GM19193 (cell line): Measurements from ENCODE around the gene BICDL2.
A peak's percentile ranks its signal among the peaks of the same experiment; 100 is the strongest.

Experiments
- POLR2A ChIP-seq: IDR thresholded peaks from 4 replicates; pipeline ENCODE4 v1.6.1; 2011; ENCODE audit not compliant: insufficient read depth, insufficient read length; ENCODE audit errors: extremely low read depth

The BICDL2 gene

DNA sequence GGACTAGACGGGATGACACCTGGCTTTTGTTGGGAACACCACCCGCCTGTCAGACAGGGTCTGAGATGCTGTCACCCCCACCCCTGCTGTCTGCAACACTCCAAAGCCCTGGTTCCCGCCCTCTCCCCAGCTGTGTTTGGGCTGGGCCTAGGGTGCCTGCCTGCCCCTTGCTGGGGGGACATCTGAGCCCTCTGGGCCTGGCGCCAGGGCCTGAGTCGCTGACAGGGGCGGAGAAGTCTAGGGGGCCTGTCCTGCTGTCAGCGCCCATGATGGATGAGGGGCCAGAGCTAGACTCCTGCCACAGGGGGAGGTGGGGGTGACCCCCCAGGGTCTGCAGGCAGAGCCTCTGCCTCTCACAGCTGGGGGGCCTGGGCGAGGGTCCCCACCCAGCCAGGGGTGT lies 48.9 kb downstream of the BICDL2 start:
- no peak for TF ChIP-seq POLR2A

DNA sequence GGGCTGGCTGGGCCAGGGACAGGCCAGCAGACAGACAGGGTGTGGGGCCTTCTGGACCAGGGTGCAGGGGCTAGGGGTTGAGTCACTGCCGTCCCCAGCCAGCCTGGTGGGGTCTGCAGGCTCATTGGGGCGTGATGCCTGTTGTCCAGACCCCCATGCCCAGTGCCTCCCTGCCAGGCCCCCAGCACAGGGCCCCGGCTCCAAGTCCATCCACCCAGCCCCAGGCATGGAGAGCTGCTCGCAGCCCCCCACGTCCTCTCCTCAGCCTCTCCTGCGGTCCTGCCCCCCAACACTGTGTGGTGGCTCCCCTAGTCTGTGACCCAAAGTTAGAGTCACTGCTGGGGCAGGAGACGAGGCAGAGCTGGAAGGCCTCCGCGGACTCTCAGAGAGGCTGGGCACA lies 49.5 kb downstream of the BICDL2 start:
- TF ChIP-seq POLR2A, result no peak

DNA sequence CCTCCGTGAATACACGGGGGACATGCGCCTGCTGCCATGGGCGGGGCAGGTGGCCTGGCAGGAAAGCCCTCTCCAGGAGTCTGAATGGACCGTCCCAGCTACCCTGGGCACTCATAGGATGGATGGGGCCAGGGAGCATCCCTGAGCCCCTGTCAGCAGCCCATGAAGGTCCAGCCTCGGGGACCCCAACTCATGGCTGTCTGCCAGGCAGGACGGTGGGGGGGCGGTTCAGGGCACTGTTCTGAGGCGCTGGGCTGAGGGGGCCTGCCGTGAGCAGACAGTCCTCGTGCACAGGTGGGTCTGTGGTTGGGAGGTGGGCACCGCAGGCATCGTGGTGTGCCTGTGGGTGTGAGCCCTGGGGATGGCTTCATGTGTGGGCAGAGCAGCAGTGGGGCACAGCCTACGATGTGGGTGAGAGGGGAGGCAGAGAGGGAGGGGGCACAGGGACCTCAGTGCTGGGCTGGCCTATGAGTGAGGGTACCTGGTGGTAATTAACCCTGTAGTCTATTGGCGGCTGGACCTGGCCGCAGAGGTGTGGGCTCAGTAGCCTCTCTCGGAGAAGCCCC lies 50.0 kb downstream of the BICDL2 start:
- TF ChIP-seq POLR2A, result no peak

DNA sequence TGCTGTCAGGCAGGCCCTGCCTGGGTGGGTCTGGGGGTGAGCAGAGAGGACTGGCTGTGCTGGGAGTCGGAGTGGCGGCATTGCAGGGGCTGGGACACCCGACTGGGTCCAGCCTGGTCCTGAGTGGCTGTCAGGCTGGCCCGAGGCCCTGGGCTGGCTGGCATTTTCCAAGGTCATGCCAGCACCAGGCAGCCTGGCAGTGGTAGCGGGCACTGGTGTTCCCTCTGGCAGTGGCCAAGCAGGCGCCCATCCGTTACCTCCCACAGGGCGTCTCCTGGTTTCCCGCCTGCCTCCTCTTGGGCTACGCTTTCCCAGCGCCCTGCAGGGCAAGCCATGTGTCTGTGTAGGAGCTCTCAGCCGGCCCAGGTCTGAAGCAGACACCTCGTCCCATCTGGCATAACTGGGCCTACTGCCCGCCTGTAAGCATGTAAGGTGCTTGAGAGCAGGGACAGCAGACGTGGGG lies 50.8 kb downstream of the BICDL2 start:
- no peak for TF ChIP-seq POLR2A

DNA sequence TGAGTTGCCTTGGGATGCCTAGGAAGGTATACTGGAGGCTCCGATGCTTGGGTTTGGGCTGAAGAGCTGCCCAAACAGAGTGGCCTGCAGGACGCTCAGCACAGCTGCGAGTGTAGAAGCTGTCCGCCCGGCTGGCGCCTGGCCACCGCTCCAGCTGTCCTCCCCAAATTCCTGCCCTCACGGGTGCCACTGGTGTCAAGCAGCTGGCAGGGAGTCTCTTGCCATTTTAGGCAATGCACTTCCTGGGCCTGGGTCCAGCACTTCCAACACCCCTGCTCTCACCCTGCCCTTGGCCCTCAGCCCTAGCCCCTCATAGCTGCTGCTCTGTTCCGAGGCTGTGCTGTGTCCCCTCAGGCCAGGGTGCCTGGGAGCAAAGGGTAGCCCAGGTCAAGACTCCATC lies 51.3 kb downstream of the BICDL2 start:
- no peak for TF ChIP-seq POLR2A

DNA sequence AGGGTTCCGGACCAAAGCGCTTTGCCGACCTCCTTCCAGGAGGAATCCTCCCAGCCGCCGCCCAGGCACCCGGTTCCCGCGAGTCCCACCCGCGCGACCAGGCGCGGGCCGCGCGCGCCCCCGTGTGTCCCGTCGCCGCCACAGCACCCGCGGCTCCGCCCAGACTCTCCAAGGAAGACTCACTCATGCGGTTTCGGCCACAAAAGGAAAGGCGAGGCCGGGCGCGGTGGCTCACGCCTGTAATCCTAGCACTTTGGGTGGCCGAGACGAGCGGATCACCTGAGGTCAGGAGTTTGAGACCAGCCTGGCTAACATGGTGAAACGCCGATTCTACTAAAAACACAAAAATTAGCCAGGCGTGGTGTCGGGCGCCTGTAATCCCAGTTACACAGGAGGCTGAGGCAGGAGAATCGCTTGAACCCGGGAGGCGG lies 53.0 kb downstream of the BICDL2 start:
- TF ChIP-seq POLR2A, result no peak

DNA sequence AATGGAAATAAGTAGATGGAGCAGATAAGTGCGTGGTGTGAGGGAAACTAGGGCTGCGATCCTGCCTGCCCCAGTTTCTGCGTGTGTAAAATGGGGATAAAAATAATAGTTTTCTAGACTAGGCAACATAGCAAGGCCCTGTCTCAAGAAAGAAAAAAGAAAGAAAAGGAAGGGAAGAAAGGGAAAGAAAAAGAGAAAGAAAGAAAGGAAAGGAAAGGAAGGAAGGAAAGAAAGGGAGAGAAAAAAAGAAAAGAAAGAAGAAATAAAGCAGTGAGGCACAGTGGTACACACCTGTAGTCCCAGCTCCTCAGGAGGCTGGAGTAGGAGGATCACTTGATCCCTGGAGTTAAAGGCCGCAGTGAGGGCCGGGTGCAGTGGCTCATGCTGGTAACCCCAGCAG lies 54.3 kb downstream of the BICDL2 start:
- TF ChIP-seq POLR2A, result no peak

DNA sequence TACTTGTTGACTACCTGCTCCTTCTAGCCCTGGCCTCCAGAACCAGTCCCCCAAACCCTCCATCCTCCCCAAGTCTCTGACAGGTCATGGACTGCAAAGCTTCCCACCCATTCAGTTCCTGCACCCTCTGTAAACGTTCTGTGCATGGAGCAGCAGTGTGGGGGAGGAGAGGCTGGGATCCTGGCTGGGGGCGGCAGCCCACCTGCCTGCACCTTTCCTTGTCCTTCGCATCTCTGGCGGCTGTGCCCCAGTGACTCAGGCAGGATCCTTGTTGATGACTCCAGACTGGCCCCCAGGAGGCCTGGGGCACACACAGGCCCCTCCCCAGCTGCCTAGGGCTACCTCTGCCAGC lies 54.9 kb downstream of the BICDL2 start:
- no peak for TF ChIP-seq POLR2A

DNA sequence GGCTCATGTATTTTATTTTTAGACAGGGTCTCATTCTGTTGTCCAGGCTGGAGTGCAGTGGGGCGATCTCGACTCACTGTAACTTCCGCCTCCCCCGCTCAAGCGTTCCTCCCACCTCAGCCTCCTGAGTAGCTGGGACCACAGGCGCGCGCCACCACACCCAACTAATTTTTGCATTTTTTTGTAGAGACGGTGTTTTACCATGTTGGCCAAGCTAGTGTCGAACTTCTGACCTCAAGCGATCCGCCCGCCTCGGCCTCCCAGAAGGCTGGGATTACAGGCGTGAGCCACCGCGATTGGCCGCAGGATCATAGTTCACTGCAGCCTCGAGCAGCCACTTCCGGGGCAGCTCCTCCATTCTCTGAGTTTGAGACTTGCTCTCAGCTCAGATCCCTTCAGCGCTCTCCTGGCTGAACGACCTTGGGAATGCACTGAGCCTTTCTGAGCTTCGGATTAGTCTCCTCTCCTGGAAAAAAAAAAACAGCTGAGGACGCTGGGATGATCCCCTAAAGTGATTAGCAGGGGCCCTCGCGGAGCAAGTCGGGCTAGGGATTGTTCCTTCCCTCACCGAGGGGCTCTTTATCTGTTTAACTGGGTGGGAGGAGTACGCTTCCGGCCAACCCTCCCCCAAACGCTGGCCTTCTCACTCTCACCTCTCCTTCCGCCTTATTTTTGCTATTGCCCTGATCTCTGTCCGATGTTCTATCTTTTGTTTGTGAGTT lies 55.4 kb downstream of the BICDL2 start:
- no peak for TF ChIP-seq POLR2A

DNA sequence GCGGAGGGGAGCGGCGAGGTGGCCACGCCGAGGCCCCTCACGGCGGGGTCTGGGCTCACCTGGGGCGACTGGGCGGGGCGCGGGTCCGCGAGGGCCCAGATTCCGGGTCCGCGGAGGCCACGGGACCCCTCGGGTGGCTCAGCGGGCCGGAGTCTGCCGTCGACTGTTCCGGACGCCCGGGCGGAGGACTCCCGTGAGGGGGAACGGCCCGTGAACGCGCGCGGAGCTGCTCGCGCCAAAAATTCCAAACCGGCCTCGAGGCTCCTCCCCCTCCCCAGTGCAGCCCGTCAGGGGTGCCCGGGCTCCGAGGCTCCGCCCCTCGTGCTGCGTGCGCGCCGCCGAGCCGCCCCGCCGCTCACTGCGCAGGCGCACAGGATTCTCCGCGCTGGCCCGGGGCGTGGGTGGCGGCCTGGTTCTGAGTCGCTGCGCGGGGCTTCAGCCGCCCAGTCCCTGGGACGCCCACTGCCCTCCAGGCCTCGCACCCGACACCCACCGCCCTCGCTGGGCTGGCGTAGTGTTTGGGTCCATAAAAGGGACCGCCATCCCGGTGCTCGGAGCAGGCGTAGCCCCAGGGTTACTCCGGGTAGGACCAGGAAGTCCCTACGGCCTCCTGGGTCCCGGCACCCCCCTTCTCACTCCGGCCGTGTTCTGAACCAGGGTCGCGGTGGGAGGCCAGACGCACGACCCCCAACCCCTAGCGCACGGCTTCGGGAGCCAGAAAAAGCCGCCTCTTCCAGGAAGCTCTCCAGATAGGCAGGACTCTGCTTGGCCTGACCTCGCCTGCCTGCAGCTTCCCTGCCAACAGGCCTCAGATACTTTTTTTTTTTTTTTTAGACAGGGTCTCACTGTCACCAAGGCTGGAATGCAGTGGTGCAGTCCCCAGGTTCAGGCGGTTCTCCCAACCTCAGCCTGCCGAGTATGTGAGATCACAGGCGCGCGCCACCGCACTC lies 56.2 kb downstream of the BICDL2 start, which contains the start of gene PKMYT1:
PKMYT1 (minus strand) TSS at position 220 of the 950 bp plus-strand sequence. CDS start 789 bp downstream, outside the sequence.
- TF ChIP-seq POLR2A, result peak; percentile 92

DNA sequence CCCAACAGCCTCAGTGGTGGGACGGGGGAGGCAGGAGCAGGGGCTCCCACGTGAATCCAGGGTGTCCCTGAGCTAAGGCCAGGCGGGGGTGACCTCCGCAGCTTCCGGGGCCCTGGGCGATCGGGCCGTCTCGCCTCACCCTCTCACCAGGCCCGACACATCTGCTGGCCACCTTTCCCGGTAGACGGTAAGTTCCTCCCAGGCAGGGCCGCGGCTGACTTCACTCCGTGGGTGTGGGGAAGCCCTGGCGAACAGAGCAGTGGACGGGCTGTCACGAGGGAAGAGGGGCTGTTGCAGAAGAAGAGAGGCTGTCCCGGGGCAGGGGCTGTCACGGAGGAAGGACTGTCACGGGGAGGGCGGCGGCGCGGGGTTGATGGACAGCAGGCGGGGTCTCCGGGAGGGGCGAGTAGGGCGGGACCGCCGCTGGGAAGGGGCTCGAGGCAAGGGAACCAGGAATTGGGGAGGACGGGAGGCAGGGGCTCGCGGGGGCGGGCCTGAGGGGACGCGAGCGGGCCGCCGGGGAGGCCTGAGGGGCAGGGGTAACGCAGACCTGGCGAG lies 57.0 kb downstream of the BICDL2 start:
- TF ChIP-seq POLR2A, result no peak
